ENCODE measurements around the gene NAIF1.
A peak's percentile ranks its signal among the peaks of the same experiment; 100 is the strongest.
"Not testable (repeated sequence)": the region's sequence is repeated elsewhere in the genome, so short reads cannot be mapped to it uniquely, and the experiment has no call there.

Gene NAIF1, protein sequence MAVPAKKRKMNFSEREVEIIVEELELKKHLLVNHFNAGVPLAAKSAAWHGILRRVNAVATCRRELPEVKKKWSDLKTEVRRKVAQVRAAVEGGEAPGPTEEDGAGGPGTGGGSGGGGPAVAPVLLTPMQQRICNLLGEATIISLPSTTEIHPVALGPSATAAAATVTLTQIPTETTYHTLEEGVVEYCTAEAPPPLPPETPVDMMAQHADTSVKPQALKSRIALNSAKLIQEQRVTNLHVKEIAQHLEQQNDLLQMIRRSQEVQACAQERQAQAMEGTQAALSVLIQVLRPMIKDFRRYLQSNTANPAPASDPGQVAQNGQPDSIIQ

DNA sequence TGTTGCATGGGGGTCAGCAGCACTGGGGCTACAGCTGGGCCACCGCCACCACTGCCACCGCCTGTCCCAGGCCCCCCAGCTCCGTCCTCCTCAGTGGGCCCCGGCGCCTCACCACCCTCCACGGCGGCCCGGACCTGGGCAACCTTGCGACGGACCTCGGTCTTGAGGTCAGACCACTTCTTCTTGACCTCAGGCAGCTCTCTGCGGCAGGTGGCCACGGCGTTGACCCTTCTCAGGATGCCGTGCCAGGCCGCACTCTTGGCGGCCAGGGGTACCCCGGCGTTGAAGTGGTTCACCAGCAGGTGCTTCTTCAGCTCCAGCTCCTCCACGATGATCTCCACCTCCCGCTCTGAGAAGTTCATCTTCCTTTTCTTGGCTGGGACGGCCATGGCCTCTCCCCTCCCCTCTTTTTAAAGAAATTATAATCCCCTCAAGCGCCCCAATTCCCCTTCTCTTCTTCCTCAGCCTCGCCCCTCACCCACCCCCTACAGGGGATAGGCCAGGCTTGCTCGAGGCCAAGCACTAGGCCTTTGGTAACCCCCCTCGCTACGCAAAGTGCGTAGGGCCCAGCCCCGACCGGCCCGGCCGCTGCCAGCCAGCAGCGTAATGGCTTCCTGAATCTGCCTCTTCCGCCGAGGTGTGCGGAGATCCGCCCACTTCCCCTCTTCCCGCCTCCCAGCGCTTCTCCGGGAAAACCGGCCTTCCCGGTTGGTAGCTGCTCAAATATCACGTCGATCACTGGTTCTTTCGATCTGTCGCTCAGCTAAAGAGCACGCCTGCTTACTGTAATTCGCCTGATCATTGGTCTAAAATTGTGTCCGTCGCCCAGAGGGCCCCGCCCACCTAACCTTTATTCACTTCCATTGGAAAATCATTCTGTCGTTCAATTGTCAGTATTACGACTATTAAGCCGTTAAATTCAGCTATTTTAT is at the start of gene NAIF1:
Gene NAIF1 (minus strand): TSS at position 608 of the 932 bp plus-strand sequence. CDS start 219 bp downstream, at position 389.
- DNase-seq: peak; percentile 94

DNA sequence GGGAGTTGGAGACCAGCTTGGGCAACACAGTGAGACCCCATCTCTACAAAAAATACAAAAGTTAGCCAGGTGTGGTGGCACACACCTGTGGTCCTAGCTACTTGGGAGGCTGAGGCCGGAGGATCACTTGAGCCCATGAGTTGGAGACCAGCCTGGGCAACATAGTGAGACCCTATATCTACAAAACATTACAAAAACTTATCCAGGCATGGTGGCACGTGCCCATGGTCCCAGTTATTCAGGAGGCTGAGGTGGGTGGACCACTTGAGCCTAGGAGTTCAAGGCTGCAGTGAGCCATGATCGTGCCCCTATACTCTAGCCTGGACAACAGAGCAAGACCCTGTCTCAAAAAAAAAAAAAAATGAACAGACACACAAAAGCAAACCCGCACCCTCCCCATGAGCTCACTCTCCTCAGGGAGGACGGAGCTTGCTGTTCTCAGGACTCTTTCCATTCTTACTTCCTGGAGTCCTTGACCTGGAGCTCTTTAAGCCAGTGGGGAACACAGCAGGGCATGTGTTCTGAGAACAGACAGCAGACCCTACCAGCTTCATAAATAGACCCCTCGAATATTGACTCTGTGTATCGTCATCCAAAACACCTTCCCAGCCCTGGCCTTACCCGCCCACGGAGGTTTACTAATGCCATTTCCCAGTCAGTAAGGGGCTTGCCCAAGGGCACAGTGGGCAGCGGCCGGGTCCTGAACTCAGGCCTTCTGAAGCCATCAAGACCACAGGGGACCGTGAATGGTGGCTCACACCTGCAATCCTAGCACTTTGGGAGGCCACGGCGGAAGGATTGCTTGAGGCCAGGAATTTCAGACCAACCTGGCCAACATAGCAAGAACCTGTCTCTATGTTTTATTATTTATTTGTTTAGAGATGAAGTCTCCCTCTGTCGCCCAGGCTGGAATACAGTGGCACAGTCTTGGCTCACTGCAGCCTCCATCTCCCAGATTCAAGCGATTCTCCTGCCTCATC is 49.3 kb upstream of the NAIF1 start:
- DNase-seq: no peak

DNA sequence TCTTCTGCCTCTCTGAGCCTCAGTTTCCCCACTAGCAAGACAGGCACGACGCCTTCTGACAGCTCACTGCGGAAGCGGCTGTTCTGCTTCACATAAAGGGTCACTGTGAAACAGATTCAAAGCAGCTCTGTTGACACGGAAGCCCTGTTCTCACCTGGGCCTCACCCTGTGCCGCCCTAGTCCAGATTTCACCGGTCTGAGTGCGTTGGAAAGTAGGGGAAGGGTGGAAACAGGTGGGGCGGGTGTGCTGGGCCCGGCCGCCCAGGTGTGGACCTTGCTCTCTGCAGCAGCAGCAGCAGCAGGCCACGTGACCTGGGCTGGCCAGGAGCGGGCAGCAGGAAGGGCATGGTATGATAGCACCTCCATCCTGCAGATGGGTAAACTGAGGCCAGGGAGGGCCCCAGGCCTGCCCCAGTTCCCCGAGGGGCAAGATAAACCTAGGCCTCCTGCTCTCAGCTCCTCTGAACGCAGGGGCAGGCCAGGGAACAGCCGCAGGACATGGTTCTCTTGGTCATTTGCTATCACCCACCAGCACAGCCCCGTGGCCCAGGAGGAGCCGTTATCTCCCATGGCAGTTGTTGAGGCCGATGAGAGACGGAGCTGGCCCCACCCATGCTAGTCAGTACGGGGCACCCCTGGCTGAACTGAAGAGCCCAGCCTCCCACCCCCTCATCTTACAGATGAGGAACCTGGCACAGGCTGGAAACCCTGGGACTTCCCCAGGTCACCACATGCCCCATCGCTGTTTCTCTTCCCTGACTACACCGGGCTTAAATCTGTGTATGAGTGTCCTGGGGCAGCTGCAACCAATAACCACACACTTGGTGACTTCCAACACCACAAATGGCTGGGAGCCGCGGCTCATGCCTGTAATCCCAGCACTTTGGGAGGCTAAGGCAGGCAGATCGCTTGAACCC is 48.3 kb upstream of the NAIF1 start:
- DNase-seq: no peak

DNA sequence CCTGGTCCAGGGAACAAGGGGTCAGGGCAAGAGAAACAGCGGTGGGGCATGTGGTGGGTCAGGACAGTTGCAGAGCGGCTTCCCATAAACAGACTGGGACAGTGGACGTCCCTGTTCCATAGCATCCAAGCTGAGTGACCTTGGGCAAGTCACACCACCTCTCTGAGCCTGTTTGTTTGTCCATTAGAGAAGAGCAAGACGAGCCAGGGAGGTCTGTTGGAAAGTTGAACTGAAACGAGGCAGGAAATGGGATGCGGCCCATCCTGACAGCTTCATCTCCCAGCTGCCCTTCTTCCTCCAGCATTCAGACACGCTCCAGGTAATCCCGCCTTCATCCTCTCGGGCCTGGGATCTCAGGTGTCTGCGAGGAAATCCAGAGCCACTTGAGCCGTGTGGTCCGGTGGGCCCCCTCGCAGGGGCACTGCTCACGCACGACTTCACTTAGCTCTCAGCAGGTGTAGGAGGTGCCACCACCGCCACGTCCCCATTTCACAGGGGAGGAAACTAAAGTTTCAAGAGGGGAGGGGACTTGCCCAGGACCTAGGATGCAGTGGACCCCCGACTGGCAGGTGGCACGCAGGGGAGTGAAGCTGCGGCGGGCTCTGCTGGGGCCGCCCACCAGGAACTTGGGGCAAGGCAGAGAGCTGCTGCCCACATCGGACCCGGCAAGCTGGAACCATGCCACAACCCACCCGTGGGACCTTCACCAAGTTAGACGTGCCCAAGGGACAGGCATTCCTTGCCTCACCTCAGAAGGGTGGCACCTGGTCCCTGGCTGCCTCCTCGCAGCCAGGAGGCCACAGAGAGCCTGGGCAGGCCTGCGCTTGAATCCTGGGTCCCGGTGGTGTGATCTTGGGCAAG is 47.4 kb upstream of the NAIF1 start:
- DNase-seq: no peak

DNA sequence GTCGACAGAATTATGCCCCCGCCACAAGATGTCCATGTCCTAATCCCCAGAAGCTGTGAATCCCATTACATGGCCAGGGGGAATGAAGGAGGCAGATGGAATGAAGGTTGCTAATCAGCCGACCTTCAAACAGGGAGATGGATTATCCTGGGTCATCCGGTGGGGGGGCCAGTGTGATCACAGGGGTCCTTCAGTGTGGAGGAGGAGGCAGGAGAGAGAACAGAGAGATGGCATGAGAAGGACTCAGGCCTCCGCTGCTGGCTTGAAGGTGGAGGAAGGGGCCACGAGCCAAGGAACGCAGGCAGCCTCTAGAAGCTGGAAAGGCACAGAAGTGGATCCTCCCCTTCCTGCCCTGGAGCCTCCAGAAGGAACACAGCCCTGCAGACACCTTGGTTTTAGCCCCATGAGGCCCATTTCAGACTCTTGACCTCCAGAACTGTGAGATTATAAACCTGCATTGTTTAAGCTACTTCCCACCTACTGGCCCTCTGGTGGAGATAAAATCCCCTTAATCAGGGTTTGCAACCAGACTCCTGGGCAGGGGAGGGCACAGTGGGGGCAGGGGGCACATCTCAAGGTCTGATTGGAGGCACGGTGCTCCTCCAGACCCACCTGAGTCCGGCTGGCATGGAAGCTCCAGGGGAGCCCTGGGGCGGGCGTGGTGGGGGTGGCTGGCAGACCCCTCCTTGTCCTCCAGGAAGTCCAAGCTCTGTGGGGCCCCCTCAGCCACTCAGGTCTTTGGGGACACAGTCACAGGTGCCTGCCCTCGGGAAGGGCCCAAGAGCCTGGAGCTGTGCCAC is 46.6 kb upstream of the NAIF1 start:
- DNase-seq: no peak

DNA sequence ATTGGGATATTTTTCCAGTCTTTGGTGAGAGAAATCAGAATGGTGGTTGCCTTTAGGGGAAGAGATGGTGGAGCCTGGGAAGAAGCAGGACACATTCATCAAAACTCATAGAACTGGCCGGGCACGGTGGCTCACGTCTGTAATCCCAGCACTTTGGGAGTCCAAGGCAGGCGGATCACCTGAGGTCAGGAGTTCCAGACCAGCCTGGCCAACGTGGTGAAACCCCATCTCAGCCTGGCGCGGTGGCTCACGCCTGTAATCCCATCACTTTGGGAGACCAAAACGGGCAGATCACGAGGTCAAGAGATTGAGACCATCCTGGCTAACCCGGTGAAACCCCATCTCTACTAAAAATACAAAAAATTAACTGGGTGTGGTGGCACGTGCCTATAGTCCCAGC is 44.6 kb upstream of the NAIF1 start:
- not testable (repeated sequence) for DNase-seq

DNA sequence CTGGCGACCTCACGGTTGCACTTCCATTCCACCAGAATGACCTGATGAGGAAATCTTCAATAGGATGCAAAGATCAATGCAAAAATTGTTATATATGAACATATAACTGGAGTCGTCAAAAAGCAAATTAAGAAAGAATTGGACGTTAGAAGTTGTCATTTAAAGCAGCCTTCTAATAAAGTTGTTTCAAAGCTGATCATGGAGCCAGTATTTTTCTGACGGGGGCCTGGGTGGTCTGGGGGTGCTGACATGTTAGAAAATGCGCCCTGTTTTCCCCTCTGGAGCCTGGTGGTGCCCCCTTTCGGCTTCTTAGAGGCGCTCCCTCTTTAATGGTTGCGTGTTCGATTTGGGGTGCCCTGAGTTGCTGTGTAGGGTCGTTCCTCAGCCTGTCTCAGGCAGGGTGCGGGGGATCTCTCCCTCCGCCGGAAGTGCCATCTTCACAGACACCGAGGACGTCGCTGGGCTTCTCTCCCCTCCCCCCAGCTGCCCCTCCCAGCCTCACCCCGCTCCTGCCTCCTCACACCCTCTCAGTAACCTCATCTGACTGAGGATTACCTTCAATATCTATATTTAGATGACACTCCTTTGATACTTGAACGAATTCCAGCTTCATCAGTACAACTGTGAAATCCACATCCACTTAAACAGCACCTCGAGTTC is 42.1 kb upstream of the NAIF1 start:
- DNase-seq: no peak

DNA sequence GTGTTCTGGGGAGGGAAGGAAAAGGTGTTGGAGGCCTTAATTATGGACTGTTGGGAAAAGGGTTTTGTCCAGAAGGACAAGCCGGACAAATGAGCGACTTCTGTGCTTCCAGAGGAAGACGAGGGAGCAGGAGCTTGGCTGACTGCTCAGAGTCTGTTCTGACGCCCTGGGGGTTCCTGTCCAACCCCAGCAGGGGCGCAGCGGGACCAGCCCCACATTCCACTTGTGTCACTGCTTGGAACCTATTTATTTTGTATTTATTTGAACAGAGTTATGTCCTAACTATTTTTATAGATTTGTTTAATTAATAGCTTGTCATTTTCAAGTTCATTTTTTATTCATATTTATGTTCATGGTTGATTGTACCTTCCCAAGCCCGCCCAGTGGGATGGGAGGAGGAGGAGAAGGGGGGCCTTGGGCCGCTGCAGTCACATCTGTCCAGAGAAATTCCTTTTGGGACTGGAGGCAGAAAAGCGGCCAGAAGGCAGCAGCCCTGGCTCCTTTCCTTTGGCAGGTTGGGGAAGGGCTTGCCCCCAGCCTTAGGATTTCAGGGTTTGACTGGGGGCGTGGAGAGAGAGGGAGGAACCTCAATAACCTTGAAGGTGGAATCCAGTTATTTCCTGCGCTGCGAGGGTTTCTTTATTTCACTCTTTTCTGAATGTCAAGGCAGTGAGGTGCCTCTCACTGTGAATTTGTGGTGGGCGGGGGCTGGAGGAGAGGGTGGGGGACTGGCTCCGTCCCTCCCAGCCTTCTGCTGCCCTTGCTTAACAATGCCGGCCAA is 41.3 kb upstream of the NAIF1 start:
- DNase-seq: no peak

DNA sequence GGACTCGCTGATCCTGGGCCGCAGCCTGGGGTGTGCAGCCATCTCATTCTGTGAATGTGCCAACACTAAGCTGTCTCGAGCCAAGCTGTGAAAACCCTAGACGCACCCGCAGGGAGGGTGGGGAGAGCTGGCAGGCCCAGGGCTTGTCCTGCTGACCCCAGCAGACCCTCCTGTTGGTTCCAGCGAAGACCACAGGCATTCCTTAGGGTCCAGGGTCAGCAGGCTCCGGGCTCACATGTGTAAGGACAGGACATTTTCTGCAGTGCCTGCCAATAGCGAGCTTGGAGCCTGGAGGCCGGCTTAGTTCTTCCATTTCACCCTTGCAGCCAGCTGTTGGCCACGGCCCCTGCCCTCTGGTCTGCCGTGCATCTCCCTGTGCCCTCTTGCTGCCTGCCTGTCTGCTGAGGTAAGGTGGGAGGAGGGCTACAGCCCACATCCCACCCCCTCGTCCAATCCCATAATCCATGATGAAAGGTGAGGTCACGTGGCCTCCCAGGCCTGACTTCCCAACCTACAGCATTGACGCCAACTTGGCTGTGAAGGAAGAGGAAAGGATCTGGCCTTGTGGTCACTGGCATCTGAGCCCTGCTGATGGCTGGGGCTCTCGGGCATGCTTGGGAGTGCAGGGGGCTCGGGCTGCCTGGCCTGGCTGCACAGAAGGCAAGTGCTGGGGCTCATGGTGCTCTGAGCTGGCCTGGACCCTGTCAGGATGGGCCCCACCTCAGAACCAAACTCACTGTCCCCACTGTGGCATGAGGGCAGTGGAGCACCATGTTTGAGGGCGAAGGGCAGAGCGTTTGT is 40.5 kb upstream of the NAIF1 start:
- DNase-seq: no peak

DNA sequence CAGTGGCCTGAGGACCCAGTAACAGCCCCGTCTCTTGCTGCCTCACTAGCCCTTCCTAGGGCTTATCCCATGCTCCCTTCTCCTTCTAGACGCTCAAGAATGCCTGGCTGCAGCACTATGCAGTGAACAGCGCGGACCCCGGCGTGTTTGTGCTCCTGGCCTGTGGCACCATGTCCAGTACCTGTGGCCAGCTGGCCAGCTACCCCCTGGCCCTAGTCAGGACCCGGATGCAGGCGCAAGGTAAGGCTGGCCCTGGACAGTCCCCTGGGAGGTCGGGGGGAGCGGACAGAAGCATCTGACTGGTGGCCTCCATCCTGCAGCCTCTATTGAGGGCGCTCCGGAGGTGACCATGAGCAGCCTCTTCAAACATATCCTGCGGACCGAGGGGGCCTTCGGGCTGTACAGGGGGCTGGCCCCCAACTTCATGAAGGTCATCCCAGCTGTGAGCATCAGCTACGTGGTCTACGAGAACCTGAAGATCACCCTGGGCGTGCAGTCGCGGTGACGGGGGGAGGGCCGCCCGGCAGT is 39.9 kb upstream of the NAIF1 start:
- no peak for DNase-seq

DNA sequence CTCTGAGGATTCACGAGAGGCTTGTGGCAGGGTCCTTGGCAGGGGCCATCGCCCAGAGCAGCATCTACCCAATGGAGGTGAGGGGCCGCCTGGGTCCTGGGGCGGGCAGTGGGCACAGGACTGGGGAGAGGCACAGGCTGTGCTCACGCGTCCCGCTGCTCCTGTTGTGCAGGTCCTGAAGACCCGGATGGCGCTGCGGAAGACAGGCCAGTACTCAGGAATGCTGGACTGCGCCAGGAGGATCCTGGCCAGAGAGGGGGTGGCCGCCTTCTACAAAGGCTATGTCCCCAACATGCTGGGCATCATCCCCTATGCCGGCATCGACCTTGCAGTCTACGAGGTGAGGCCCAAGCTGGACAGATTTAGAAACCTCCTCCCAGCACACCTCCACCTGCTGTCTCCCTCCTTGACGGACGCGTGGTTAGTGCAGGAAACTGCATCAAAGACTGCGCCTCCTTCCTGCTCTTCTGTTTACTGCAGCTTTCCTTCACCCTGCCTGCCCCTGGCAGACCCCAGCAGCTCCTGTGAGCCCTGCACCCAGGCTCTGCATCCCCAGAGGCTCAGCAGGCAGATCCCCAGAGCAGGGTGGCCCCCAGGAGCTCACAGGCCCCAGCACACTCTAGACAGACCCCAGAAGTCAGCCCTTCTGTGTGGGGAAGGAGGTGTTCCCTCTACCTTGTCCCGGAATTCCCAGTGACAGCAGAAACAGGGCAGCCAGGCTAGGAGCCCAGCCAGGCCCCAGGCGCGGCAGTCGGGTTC is 39.2 kb upstream of the NAIF1 start:
- DNase-seq: no peak

DNA sequence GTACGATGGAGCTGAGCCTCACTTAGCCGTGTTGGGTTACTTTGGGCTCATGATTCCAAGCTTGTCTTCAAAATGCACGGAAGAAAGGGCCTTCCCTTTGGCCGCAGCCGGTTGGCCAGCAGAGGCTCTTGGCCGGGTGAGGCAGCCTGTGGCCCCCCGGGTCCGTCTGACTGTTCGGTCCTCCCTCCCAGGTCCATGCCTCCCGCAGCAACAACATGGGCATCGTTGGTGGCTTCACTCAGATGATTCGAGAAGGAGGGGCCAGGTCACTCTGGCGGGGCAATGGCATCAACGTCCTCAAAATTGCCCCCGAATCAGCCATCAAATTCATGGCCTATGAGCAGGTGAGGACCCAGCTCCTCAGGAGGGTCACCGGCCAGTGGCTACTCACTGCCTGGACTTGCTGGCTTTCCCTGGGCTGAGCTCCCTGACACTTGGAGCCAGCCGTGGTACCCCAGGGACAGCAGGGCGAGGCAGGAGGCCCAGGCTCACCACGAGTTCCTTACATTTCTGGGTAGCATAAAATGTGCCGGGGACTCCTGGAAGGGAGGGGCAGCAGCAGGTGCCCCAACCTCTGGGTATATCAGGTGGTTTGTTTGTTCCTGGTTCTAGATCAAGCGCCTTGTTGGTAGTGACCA is 38.5 kb upstream of the NAIF1 start:
- no peak for DNase-seq

DNA sequence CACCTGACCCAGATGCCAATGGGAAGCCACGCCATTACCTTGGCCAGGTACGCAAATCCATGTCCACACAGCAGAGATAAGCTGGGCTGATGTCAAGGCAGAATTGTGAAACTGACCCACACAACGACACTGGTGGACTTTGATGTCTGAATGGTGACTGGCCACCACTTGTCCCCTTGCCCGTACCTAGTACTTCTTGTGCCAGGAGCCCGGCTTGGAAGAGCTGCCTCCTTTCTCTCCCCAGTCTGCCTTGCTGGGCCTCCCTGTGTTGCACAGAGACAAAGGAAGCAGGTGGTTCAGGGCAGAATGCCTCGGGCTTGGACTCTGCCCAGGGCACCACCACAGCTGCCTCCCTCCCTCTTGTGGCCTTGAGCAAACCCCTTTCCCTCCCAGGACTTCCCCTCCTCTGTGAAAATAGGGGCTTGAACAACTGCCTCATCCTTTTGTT is 37.1 kb upstream of the NAIF1 start:
- DNase-seq: no peak

DNA sequence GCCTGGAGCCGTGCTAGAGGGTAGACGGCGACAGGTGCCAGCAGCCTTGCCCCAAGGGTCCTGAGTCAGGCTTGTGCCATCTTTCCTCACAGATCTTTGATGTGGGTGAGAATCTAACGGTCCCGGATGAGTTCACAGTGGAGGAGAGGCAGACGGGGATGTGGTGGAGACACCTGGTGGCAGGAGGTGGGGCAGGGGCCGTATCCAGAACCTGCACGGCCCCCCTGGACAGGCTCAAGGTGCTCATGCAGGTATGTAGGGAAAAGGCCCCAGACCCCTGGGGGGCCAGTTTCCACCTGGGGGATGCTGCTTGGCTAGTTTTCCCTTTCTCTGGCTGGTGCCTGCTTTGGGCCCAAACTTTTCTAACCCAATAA is 36.5 kb upstream of the NAIF1 start:
- DNase-seq: peak; percentile 42

DNA sequence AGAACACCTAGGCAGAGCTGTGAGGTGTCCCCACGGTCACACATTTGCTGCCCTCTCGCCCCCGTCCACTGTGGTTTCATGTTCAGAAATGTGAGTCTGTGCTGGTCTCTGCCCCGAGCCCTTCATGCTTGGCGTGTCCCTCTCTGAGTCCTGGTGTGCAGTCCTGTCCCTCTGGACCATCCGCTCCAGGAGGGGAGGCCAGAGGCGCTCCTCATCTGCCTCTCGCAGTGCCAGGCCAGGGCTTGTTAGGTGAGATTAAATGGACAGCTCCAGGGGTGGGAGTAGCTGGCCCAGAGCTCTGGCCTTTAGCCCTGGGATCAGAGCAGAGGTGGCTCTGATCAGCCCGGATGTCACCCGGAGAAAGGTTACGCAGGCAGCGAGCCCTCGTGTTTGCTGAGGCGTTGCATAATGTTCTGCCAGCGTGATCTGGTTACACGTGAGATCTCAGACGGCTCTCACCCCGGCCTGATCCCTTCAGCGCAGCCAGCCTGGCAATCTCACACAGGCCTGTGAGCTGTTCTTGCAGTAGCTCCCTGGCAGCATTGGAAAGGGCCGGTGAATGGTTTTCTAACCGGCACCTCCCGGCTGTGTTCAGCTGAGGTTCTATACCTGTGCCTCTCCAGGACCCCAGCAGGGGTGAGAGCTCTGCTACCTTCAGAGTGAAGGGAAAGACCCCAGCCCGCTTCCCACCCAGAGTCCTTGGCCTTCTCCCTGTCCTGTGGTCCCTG is 35.9 kb upstream of the NAIF1 start:
- no peak for DNase-seq

All from activated CD4-positive, alpha-beta T cell treated with anti-CD3 and anti-CD28 coated beads, Interleukin-2, amount 50 U/mL, for 1 hour (primary cell).